GM21423 (cell line): Measurements from ENCODE around the gene MGAM2.
"Not testable (repeated sequence)": the region's sequence is repeated elsewhere in the genome, so short reads cannot be mapped to it uniquely, and the experiment has no call there.

Experiments used
- ATAC-seq: cut with Tn5 transposase; IDR thresholded peaks from one replicate; pipeline ENCODE4 v1.9.1; 2021; ENCODE audit warnings: mild to moderate bottlenecking, moderate library complexity; ENCODE audit not compliant: unreplicated experiment

The MGAM2 gene

DNA sequence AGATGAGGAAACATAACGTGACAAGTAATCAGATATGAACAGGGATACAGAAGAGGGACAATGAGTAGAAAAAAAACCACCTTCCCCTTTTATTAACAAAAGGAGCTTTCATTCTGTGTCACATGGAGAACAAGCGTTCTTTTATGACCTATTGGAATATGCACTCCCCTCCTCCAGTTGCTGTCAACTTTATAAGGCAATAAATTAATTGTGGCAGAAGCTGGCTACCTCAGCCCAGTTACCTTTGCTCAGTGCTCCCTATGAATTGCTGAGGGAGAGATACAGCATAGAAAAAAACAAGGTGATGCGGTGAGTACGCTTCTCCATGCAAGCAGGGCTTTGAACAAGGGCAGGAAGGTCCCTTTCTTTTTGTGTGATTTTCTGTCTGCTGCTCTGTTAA lies at the start of gene MGAM2:
MGAM2 (plus strand) TSS at position 220 of the 400 bp plus-strand sequence. CDS start 5,156 bp downstream, outside the sequence.
- ATAC-seq = no peak

DNA sequence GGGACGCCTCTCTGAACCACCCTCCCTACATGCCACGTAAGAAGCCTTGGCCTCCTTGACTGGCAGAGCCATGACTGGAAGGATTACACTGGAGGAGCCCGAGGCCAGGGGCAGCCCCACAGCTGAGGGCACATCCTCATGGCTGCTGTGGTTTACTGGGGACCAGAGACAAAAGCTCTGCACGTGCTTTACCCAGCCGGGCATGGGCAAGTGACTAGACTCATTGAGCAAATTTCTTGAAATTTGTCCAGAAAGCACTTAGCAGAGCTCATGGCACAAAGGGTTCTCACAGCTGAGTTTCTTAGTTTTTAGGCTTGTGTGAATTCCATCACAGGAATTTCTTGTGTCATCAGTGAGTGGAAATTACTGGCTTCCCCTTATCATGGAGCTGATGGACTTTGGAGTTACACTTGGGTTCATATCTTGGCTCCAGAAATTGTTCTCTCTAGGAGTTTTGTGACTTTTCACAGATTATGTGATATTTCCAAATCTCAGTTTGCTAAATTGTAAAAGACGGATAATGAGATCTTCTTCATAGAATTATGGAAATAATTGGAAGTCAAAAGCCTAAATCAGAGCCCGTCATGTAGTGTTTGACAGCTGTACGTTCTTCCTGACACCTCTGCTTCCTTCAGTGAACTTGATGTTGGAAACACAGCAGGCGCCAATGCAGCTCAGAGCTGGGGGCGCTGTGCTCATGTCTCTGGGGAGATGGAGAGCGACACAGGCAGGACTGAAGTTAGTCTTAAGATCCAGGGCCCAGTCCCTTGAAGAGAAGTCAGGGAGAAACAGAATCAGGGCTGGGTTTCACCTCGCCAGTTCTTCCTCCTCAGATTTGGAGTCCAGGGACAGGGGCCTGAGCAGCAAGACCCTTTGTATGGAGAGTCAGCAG lies 47.7 kb upstream of the MGAM2 start:
- ATAC-seq = no peak

DNA sequence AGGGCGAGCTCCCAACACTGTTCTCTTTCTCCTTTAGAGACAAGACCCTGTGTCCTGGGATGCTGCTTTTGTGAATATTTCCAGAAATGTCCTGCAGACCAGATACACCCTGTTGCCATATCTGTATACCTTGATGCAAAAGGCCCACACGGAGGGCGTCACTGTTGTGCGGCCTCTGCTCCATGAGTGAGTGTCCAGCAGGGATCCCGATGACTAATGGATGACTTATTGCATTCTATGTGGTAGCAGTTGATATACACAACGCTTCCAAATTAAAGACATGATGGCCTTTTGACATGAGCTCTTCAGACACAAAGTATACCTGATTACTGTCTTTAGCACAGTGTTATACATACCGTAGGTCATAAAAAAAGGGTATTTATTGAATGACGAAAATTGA lies 45.0 kb upstream of the MGAM2 start:
- ATAC-seq = no peak

DNA sequence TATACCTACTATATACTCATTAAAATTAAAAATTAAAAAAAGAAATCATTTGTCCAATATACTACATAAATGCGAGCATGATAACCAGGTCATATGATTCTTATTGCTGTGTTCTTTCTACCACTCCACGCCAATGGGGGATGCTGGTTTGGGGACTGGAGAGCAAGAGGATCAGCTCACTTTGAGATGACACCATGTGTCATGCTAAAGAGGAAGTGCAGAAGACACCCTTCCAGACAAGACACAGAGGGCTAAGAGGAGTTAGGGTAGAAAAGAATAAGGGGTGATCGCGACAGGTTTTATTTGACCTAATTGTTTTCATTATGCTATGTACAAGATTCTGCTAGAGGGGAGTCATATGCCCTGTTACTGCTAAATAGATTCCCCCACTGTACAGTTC lies 33.8 kb upstream of the MGAM2 start:
- no peak for ATAC-seq

DNA sequence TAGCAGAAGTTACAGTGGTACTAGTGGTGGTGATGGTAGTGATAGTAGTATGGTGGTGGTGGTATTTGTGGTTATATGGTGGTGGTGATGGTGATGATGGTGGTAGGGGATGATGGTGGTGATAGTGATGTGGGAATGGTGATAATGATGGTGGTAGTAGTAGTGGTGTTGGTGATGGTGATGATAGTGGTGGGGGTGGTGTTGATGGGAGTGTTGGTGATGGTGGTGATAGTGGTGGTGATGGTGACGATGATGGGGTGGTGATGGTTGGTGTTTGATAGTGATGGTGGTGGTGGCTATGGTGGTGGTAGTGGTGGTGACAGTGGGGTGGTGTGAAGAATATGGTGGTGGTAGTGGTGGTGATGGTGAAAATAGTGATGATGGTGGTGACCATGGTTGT lies 27.9 kb upstream of the MGAM2 start:
- no peak for ATAC-seq

DNA sequence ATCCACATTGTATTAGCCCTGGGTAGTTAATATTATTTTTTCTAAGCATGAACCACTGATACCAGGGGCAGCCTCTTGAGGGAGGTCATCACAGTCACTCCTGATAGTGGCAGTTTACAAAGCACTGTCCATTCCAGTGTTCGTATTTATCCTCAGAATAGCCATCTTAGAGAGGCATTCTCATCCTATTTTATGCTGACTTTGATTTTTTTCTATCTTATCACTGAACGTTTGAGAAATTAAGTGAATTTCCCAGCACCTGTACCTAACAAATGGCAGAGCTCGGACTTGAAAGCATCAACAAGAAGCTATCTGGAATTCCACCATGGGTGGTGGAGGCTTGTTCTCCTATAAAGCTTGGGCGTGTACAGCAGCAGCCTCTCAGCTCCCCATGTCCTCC lies 26.1 kb upstream of the MGAM2 start:
- no peak for ATAC-seq

DNA sequence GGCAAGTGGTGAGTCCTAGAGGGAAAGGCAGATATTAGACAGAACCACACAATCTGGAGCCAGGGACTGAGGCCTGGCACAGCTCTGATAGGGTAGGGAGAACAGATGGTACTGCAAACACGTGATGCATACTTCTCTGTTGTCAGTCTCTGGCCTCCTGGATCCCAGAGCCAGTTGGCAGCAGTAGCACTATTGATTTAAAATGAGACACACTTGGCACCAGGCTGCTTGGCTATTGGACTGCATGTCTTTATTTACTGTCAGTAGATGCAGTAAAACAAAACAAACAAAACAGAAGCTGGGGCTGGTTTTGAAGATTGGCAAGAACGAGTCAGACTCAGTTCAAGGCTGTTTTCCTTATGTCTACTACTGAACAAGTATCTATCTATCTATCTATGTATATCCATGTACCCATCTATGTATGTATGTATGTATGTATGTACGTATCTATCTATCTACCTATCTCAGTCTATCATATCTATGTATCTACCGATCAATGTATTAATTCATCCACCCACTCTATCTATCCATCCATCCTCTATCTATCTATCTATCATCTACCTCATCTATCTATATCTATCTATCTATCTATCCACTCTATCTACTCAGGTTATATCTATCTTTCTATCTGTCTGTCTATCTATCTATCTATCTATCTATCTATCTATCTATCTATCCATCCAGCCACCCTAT lies 23.4 kb upstream of the MGAM2 start:
- no peak for ATAC-seq

DNA sequence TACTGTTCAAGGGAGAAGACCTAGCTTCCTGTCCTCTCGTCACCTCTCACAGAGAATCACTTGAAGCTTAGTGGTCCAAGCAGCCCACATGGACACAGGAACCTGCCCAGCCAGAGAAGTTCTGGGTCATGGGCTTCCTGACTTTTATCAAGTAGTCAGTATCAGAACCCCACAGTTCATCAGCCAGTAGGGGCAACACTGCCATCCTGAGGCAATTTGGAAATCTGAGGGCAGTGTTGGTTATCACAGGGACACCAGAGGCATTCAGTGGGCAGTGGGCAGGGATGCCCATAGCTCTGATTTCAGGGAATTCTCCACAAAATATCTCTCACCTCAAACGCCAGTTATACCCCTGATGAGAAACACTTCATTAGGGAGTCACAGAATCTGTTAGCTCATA lies 22.5 kb upstream of the MGAM2 start:
- ATAC-seq = no peak

DNA sequence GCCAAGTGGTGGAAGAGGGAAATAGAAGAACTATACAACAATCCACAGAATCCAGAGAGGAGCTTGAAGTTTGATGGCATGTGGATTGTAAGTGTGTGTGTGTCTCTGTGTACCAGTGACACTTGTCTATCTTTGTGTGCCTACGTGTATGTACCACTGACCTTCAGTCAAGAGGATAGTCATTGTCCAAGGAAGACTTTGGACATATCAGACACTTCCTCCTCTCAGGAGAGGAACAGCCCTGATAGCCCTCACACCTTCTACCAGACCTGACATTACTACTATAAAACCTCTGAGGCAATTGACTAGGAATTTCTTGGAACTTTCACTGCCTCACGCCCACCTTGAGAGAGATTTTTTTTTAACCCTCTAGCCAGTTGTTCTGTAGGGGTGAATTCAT lies 19.6 kb upstream of the MGAM2 start:
- no peak for ATAC-seq

DNA sequence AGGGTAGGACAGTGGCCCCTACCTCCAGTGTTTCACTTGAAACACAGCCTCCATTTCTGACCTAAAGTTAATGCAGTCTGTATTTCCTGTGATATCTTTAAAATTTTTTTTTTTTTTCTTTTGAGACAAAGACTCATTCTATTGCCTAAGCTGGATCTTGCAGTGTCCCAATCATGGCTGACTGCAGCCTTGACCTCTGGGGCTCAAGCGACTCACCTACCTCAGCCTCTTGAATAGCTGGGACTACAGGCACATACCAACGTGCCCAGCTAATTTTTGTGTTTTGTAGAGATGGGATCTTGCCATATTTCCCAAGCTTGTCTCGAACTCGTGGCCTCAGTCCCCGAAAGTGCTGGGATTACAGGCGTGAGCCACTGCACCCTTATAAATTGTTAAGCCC lies 16.7 kb upstream of the MGAM2 start:
- ATAC-seq = no peak

DNA sequence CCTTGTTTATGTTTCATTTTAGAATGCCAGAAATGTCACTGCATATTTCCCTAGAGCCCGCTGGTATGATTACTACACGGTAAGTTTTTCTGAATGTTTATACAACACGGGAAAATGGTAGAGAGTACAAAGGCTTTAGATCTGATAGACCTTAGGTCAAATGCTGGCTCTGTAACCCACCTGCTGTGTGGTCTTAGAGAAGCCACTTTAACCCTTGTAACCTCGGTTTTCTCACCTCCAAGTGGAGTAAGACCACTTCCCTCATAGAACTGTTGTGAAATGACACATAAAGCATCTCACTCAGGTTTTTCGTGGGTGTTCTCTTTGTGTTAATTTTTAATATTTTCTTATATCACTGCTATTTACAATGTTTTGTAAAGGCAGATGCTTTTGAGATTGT lies 13.9 kb upstream of the MGAM2 start:
- no peak for ATAC-seq

DNA sequence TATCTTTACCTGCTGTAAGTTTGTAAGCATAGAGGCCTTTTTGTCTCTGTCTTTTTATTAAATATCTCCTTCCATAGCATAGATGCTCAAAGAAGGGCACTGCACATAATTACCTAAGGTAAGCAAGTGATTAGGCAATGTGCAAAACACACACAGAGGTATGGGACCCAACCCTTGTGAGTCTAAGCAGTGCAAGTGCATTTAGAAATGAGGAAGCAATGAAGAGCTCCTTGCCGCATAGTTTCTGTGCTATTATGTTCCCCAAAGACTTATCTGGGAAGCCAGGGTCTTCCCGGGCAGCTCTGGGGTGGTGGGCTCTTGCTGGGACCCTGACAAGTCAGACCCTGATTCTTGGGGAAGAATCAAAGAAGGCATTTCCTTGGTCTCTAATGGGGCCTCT lies 13.5 kb upstream of the MGAM2 start:
- no peak for ATAC-seq

DNA sequence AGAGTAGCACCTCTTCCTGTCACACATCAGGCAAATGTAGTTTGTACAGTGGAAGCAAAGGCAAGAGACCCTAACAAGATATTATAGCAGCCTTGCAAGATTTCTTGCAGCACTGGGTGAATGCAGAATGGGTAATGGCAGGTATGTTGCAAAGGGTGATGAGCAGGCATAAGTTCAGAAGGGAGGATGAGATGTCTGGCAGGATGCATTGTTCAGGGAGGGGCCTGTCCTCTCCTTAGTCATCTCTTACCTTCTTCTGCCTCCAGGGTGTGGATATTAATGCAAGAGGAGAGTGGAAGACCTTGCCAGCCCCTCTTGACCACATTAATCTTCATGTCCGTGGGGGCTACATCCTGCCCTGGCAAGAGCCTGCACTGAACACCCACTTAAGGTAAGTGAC lies 12.2 kb upstream of the MGAM2 start:
- ATAC-seq = not testable (repeated sequence)

DNA sequence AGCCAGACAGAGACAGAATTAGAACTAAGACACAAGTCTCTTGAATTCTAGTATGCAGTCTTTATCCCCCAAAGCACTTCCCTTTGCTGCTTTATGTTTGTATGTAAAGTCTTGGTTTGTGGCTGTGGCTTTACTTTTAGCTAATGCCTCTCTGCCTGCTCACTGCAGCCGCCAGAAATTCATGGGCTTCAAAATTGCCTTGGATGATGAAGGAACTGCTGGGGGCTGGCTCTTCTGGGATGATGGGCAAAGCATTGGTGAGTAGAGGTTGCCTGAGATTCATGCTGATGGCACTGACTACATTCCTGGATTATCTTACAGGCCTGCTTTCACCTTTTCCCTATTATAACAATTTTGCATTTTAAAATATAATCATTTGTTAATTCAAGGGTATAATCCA lies 10.9 kb upstream of the MGAM2 start:
- no peak for ATAC-seq

DNA sequence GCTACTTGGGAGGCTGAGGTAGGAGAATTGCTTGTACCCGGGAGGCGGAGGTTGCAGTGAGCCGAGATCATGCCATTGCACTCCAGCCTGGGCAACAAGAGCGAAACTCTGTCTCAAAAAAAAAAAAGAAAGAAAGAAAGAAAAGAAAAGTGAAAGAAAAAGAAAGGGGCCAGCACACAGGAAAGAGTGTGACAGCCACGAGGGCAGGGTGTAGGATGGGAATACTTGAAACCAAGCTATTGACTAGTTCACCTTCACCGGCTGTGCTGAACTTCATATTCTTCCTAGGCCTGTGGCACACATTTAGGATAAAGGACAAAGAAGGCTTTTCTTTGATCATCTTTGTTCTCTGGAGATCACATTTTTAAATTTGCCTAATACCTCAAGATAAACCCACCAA lies 9.7 kb upstream of the MGAM2 start:
- ATAC-seq = not testable (repeated sequence)

DNA sequence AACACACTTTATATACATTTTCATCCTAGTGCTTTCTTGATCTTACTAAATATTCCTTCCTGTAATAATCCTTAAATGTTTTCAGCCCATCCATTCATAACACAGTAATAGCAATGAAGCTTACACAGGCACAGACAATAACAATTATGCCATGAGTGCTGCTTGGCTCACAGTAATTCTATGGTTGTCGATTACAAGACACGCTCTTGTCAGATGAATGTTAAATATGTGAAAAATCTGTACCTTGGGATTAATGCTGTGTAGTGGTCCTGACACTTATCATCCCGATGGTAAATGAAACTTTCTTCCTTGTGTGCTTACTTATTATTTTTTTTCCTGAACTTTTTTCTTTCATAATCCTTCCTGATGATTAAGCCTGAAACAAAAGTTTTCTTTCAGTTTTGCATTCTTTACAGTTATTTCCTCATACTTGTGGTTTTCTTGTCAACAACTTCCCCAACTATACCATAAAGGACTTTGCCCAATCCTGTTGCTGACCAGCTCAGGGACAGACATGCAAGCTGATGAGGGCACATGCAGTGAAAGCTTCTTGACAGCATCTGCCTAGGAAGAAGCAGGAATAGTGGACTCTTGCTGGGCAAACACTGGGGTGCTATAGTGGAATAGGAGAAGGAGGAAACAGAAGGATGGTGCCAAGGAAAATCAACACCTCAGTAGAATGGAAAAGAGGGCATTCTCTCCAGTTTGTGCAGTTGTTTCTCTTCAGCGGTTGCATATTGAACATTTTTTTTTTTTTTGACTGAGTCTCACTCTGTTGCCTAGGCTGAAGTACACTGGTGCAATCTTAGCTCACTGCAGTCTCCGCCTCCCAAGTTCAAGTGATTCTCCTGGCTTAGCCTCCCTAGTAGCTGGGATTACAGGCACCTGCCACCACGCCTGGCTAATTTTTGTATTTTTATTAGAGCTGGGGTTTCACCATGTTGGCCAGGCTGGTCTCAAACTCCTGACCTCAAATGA lies 6.7 kb upstream of the MGAM2 start:
- no peak for ATAC-seq

DNA sequence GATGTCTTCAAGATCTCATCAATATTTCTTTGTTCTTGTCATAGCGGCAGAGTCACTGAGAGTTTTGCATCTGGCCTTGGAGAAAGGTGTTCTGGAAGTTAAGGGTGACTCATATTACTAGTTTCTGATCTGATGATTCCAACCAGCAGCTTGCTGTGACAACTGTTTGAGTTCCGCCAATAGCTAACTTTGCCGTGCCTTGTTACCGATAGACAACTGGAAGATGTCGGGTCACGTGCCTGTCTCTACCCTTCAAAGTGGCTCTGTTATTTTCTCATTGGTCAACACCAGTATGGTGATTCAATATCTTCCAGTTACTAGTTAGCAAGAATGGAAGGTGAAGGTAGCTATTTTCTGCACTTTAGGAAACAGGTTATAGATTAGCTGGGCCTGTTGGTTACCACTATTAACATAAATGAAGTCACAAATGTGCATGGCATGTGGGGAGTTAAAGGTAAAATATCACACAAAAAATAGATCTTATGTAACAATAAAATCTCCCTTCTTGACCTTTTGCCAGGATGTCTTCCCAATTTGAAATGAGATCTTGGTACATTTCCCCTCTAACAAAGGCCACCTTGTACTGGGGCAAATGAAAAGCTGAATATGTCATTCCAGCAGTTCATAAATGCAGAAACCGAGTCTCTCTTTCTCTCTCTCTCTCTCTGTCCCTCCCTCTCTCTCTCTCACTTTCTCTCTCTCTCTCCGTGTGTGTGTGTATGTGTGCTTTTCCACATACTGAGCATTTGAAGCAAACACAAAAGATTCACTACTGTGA lies 2.6 kb upstream of the MGAM2 start:
- ATAC-seq = no peak

DNA sequence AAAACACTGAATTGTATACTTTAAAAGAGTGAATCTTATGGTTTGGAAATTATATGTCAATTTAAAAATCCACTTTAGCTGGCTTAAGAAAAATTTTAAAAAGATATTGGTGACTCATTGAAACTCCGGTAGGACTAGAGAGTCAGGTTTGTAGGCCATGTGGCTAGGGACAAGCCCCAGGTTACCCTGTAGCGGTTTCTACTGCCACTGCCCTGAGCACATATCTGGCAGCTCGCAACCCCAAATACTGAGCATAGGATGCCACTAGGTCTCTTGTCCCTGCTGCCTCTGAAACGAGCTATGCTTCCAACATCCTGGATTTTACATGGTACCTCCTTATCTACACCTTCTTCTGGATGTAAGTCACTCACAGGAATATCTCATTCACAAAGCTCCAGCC lies 1.4 kb upstream of the MGAM2 start:
- no peak for ATAC-seq

DNA sequence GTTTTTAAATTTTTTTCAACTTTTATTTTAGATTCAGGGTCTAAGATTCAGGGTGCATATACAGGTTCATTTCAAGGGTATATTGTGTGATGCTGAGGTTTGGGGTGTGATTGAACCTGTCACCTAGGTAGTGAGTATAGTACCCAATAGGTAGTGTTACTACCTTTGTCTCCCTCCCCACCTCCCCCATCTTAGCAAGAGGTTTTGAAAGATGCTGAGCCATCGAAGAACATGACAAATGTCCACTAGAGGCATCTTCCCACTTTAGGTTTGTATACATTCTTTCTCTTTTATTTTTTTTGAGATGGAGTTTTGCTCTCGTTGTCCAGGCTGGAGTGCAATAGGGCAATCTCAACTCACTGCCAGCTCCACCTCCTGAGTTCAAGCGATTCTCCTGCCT lies 880 bp upstream of the MGAM2 start:
- ATAC-seq = no peak

DNA sequence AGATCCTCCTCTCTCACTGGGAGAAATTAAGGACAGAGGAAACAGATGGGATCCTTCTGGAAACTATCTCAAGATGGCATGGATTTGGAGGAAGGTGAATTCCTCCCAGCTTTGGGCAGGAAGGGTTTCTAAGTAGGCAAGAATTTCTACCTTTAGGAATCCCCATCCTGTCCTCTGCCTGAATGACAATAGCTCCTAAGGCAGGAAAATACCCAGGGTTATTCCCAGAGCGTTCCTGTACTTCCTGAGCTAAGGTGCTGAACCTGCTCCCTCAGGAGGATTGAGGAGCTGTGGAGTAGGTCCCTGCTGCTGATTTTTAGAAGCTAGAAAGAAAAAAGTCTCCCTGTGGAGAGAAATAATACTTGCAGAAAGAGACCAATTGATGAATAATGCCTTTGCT lies 568 bp downstream of the MGAM2 start:
- ATAC-seq = no peak
